Adrenal gland (tissue), 12 donors: Measurements from ENCODE around the gene LRRN2. TPM values are rescaled to one million over a fixed set of nuclear protein-coding genes. Genes with fewer than 3 reads are reported as not detected.

Experiments
- DNase-seq, 7 donors: peaks; one replicate each; pipeline ENCODE4 v3.0.0-alpha.2; 2019 to 2020
- H3K27ac ChIP-seq, 5 donors: fragments of 200-600 bp; sonication (generic) in 4 of 5; 1 replicate in 3 of 5; 2 replicates in 2 of 5; pipeline versions ENCODE4 v1.5.1 to v1.8.0; 2016 to 2020; ENCODE audit warnings: mild to moderate bottlenecking in 1 of 5
- H3K27me3 ChIP-seq: fragments of 200-600 bp; 2 replicates; pipeline ENCODE4 v1.8.0; 2021
- H3K36me3 ChIP-seq, 2 donors: fragments of 200-600 bp; replicated peaks in 1 of 2; 1 replicate in 1 of 2; 2 replicates in 1 of 2; pipeline versions ENCODE4 v1.5.1 to v1.8.0; 2018 to 2022
- H3K4me1 ChIP-seq, 2 donors: fragments of 200-600 bp; replicated peaks in 1 of 2; 1 replicate in 1 of 2; 2 replicates in 1 of 2; pipeline versions ENCODE4 v1.5.1 to v1.8.0; 2018 to 2021
- H3K4me3 ChIP-seq, 4 donors: fragments of 200-600 bp; sonication (generic) in 3 of 4; one replicate each; pipeline ENCODE4 v1.5.1; 2016 to 2018
- H3K9me3 ChIP-seq, 3 donors: fragments of 200-600 bp; sonication (generic) in 1 of 3; replicated peaks in 1 of 3; 1 replicate in 2 of 3; 2 replicates in 1 of 3; pipeline versions ENCODE4 v1.5.1 to v1.8.0; 2016 to 2021
- POLR2A ChIP-seq, 2 donors: fragments of 450-650 bp; IDR thresholded peaks; one replicate each; pipeline ENCODE4 v1.6.1; 2017; ENCODE audit warnings: antibody characterized with exemption in 2 of 2, mild to moderate bottlenecking in 2 of 2, moderate library complexity in 1 of 2
- WGBS, 4 donors: extraction: QIAGEN DNeasy Blood & Tissue Kit in 2 of 4; methylation state at CpG; one replicate each; pipeline versions ENCODE4 v1.1.5 to v1.1.7; 2013 to 2017; 5-methylcytosine and 5-hydroxymethylcytosine counted together
- intact Hi-C, 2 donors: fragments of 100-400 bp; cut with DNase I; formaldehyde crosslinking; loops; one replicate each; pipeline versions ENCODE4 v1.14.1 to v1.15.0; 2022 to 2023
- polyA plus RNA-seq, 3 donors: library from polyadenylated mRNA; stranded (reverse); fragments of 200-250 nt in 2 of 3; fragments of 350-450 nt in 1 of 3; fragmentation: Illumina TruSeq in 1 of 3; extraction: RNeasy Lipid Tissue Mini Kit (QIAGEN cat#74804) in 1 of 3; gene quantifications; one replicate each; pipeline ENCODE4 v1.2.3, GENCODE V29; 2013 to 2014
- total RNA-seq, 9 donors: library from RNA; depleted of rRNA in 4 of 9; stranded (reverse); fragments of >200 nt in 4 of 9; fragments of 120-200 nt in 1 of 9; fragmentation: NEBNext Ultra II Directional in 1 of 9; extraction: Animal tissue kit (Norgen Biotek cat#: 25700) in 1 of 9; gene quantifications; one replicate each; pipeline versions ENCODE4 v1.1.0 to v1.2.4, GENCODE V29; 2013 to 2023
- TF ChIP-seq, protein P1 (sequence below), 6 experiments: fragments of 450-650 bp in 4 of 6; fragments of 200-600 bp in 2 of 6; sonication (generic) in 1 of 6; IDR thresholded peaks; 1 replicate in 5 of 6; 2 replicates in 1 of 6; pipeline versions ENCODE4 v1.5.1 to v1.8.0; 2016 to 2021; ENCODE audit warnings: antibody characterized with exemption in 6 of 6, mild to moderate bottlenecking in 2 of 6, moderate library complexity in 1 of 6
- donor health status: healthy with polysubstance abuse.
- donor health status: Bipolar disorder and iron deficiency.
- donor health status: DM: yes; HTN: yes; CAD: no.
- donor health status: DM: no; HTN: no; CAD: no.
- donor health status: DM: no; HTN: no; CAD: no.
- donor health status: DM: yes; HTN: yes; CAD: no.

Gene LRRN2
- total and polyA plus RNA-seq, 12 donors, result 1.1 to 8.7 (median 3.2) TPM

DNA sequence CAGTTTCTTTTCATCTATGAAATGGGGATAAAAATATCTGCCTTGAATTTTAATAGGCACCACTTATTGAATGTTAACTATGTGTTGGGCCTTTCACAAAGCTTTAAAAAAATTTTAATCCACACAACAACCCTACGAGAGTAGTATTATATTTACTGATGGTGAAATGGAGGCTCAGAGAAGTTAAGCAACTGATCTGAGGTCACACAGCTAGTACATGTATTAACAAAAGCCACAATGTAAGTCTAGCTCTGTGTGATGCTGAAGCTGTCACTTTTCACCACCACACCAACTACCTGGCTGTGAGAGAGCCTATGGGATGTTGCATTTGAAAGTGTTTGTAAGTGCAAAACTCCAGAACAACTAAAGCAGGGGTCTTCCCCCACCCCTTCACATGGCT, 44.1 kb downstream of the LRRN2 start:
- no peaks in the 10 kb centered on the region for H3K27me3 ChIP-seq
- H3K4me1 ChIP-seq, result no peaks in the 10 kb centered on the region
- no peak for DNase-seq
- H3K27ac ChIP-seq, result no peak overlapping the region
- no peaks in the 10 kb centered on the region for H3K36me3 ChIP-seq
- intact Hi-C loops, result no loop called here
- H3K9me3 ChIP-seq, result no peaks in the 10 kb centered on the region
- WGBS, 4 donors, result 78 to 100% (median 83%) methylated on average over 1 of the region's 1 CpG
- no peak overlapping the region for H3K4me3 ChIP-seq
- TF ChIP-seq, protein P1, sequence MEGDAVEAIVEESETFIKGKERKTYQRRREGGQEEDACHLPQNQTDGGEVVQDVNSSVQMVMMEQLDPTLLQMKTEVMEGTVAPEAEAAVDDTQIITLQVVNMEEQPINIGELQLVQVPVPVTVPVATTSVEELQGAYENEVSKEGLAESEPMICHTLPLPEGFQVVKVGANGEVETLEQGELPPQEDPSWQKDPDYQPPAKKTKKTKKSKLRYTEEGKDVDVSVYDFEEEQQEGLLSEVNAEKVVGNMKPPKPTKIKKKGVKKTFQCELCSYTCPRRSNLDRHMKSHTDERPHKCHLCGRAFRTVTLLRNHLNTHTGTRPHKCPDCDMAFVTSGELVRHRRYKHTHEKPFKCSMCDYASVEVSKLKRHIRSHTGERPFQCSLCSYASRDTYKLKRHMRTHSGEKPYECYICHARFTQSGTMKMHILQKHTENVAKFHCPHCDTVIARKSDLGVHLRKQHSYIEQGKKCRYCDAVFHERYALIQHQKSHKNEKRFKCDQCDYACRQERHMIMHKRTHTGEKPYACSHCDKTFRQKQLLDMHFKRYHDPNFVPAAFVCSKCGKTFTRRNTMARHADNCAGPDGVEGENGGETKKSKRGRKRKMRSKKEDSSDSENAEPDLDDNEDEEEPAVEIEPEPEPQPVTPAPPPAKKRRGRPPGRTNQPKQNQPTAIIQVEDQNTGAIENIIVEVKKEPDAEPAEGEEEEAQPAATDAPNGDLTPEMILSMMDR (IDR thresholded peaks at IDR 0.05), result no peak
- no peak for TF ChIP-seq POLR2A (IDR thresholded peaks at IDR 0.05)

DNA sequence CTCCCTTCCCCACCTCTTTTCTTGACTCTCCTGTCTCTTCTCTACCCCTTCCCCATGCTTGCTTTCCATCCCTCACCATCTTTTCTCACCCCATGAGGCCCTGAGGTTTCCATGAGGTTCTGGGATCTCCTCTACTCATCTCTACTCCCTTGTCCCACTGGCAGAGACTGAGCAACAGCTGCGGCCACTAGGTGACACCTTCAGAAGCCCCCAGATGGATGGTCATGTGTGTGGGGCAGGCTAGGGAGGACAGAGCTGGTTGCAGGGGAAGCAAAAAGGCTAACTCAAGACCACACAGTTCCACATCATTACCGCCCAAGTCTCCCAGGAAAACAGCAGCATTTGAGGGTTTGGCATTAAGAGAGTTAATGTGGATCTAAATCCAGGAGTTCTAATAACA, 45.0 kb downstream of the LRRN2 start:
- intact Hi-C loops, result no loop called here

DNA sequence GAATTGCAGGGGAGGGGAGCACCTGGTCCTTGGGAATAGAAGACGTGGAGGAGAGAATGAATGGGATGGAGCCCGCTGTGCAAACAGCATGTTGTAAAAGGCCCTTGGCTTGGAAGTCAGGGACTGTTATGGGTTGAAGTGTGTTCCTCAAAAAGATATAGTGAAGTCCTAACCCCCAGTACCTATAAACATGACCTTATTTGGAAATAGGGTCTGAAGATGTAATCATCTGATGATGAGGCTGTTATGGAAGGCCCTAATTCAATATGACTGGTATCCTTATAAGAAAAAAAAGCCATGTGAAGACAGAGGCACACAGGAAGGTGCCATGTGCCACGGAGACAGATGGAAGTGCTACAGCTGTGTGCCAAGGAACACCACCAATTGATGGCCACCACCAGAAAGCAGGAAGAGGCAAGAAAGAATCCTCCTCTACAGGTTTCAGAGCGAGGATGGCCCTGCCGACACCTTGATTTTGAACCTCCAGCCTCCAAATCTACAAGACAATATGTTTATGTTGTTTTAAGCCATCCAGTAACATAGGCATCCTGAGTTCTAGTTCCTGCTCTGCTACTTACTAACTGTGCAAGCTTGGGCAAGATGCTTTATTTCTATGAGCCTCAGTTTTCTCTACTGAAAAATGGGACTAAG, 51.2 kb downstream of the LRRN2 start:
- no peaks in the 10 kb centered on the region for H3K4me1 ChIP-seq
- DNase-seq, result no peak
- peaks cover 4% of the 10 kb centered on the region for H3K27me3 ChIP-seq
- no peaks in the 10 kb centered on the region for H3K36me3 ChIP-seq
- H3K9me3 ChIP-seq, result no peaks in the 10 kb centered on the region
- TF ChIP-seq POLR2A (IDR thresholded peaks at IDR 0.05), result no peak
- TF ChIP-seq, protein P1 (IDR thresholded peaks at IDR 0.05), result no peak
- WGBS, 4 donors, result 86 to 94% (median 89%) methylated on average over 5 of the region's 5 CpGs
- H3K4me3 ChIP-seq, result no peak overlapping the region
- intact Hi-C loops, result no loop called here
- H3K27ac ChIP-seq, result no peak overlapping the region

More for the DNA sequence above, 45.0 kb downstream of the LRRN2 start:
- H3K27ac ChIP-seq, result no peak overlapping the region
- no peak for TF ChIP-seq POLR2A (IDR thresholded peaks at IDR 0.05)
- TF ChIP-seq, protein P1 (IDR thresholded peaks at IDR 0.05), result no peak
- H3K36me3 ChIP-seq, result no peaks in the 10 kb centered on the region
- H3K4me3 ChIP-seq, result no peak overlapping the region
- no peaks in the 10 kb centered on the region for H3K27me3 ChIP-seq
- 80 to 90% (median 83%) methylated on average over 2 of the region's 2 CpGs for WGBS, 4 donors
- no peaks in the 10 kb centered on the region for H3K9me3 ChIP-seq
- H3K4me1 ChIP-seq, result no peaks in the 10 kb centered on the region
- no peak for DNase-seq

DNA sequence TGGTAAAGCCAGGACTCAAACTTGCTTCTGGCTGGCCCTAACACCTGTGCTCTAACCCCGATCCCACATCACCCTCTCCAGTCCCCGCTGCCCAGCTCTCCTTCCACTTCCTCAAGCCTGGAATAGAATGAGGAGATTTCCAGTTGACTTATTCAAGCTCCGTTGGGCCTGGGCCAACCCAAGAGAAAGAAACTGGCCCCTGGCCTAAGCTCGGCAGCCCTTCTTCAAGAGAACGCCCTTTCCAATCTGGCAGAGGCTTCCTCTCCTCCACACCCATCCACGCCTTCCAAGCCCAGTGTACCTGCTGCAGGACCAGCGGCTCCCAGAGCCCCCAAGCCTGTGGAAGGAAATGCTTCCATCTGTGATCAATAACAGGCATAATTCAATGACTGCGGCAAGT, 51.9 kb downstream of the LRRN2 start:
- no peak for TF ChIP-seq POLR2A (IDR thresholded peaks at IDR 0.05)
- TF ChIP-seq, protein P1 (IDR thresholded peaks at IDR 0.05), result no peak
- Histone ChIP-seq H3K4me3 (no peak overlapping the region), H3K9me3 (no peaks in the 10 kb centered on the region), H3K36me3 (no peaks in the 10 kb centered on the region), H3K27ac (no peak overlapping the region), H3K27me3 (peaks cover 4% of the 10 kb centered on the region), H3K4me1 (no peaks in the 10 kb centered on the region)
- peak in 1 of 7 donors; percentile 6 for DNase-seq
- intact Hi-C loops, result no loop called here
- 62 to 80% (median 70%) methylated on average over 8 of the region's 8 CpGs for WGBS, 4 donors
